Pons (tissue), 1 donor: ENCODE data around the gene B3GNT3.
A peak's percentile ranks its signal among the peaks of the same experiment; 100 is the strongest.

Experiments
- DNase-seq: peaks from one replicate; pipeline ENCODE4 v3.0.0-alpha.2; 2016; ENCODE audit warnings: low spot score

B3GNT3 gene, protein sequence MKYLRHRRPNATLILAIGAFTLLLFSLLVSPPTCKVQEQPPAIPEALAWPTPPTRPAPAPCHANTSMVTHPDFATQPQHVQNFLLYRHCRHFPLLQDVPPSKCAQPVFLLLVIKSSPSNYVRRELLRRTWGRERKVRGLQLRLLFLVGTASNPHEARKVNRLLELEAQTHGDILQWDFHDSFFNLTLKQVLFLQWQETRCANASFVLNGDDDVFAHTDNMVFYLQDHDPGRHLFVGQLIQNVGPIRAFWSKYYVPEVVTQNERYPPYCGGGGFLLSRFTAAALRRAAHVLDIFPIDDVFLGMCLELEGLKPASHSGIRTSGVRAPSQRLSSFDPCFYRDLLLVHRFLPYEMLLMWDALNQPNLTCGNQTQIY

DNA sequence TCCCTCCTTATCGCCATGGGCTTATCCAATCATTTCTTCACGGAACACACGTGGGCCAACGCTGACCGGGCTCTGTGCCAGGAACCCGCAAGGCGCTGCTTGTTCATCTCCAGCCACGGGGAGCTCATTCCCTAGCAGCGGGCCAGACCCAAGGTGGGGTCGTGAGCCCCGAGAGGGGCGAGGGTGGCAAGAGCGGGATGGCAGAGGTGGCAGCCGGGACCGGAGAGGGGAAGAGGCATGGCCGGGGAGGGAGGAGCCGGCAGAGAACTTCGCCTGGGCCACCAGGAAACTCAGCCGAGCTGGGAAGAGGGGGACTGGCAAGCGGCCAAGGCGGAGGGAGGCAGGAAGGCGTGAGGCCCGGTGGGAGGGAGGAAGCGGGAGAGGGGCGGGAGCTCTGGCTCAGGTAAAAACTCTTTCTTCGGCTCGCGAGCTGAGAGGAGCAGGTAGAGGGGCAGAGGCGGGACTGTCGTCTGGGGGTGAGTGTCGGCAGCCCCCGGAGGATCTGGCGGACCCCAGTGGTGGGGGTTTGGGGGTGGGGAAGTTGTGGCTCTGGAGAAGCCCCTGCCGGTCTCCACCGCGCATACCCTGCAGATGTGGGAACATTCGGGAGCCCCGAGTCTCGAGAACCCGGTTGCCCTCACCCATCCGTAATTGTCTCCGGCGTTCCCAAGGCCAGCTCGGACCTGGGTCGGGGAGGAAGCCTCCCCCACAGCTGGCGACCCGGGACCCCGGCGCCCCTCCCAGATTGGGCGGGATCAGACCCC is at the start of gene B3GNT3:
Gene B3GNT3, plus strand, starts transcription at position 408 of the 764 bp plus-strand sequence. CDS start 12,670 bp downstream, outside the sequence.
- no peak for DNase-seq

DNA sequence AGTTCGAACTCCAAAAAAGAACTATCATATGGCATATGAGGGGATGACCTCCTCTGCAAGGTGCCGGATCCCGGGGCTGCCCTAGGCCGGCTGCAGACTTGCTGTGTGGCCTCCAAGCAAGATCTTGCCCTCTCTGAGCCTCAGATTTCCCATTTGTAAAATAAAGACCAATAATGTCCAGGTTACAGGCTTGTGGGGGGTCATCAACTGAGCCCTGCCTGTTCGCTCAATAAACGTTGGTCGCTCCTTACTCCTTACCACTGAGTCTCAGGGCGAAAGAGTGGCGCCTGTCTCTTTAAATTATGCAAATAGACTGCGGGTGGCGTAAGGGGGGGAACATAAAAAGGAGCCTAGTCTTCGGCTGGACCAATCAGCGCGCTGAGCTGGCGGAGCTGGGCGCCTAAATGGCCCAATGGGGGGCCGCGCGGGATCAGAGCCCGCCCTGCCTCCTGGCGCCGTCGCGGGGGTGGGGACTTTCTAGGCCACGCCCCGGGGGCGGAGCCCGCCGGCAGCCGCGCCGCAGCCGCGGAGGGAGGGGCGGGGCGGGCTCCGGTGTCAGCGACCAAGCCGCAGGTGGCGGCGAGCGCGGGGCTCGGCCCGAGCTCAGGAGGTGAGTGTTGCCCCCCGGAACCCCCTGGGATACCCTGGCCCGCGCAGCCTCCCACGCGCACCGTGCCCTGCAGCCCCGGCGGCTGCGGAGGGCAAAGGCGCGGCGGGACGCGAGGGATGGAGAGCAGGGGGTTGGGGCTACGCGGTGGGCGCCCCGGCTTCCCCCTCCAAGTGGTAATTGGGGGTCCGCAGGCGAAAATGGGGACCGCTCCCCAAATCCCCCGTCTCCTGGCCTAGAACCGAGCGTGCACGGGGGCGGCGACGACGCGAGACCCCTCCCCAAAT is 47.5 kb upstream of the B3GNT3 start:
- DNase-seq = peak; percentile 96

DNA sequence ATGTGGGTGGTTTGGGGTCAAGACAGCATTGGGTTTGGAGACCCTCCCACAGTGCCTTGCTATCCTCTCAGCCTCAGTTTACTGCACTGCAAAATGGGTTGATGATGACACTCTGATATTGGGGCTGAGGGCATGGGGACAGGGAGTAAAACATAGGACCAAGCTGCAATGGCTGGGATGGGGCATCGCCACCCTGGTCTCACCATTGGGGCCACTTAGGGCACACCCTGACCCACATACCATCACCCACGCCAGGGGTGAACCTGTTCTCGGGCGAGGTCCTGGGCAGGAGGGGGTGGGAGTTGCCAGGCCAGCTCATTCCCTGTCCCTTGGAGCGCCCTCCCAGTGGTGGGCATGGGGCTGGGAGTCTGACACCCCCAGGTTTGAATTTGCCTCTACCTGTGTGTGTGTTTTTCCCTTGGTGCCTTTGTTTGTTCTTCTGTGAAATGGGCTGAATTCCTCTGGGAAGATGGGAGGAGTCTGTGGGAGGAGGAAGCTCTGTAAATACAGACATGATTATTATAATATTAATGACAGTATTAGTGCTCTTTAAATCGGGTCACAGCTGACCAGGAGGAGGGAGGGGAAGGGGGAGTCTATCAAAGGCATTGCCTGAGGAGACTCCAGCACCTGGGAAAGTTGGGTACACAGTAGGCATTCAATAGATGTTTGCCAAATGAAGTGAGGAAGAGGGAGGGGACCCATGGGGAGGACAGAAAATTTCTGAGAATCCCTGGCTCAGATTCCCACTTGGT is 45.9 kb upstream of the B3GNT3 start:
- DNase-seq = no peak

DNA sequence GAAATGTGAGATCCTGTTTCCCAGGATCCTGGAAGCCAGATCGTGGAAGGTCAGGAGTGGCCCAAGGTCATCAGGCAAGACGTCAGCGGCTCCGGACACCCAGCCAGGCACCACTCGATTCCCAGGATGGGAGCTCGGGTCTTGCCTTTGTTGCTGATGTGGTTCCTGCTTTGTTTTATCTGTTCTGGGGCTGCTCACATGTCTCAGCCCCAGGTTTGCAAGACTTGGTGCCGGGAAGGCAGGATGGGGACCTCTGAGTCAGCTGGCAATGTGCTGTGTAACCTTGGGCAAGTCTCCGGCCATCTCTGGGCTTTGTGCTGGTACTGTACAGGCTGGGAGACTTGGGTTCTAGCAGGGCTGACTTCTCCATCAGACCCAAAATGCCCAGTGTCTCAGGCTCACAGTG is 45.0 kb upstream of the B3GNT3 start:
- DNase-seq = peak; percentile 52

DNA sequence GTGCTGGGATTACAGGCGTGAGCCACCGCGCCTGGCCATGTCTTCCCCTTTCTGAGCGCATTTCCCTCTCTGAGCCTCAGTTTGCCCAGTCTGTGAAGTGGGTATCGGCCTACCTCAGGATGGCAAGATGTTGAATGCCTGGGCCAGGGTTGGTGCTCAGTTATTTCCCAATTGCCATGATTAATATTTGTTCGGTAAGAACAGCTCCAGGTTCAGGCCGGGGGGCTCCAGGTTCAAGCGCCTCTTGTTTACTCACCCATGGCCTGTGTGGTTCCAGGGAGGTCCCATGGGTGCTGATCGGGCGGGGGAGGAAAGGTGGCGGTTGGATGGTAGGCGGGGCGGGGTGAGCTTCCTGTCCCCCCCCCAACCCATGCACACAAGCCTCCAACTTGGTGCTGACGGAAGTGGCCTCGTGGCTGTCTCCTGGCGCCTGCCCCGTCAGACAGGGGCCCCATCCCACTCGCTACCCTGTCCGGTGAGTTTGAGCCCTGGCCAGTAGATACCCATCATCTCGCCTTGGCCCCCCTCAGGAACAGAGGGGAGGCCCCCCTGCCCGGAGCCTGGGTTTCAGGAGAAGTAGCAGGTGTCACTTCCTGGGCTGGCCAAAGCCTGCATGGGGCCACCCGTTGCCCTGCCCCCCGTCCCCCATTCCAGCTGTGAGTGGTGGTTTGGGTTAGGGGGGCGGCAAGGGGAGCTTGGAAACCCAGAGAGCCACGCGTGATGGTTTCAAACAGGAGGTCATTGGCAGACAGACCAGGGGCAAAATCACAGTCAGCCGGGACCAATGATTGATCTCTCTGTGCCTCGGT is 43.6 kb upstream of the B3GNT3 start, which contains the start of gene FCHO1:
Gene FCHO1, plus strand, starts transcription at position 375 of the 809 bp plus-strand sequence. CDS start 3,688 bp downstream, outside the sequence.
- DNase-seq = peak; percentile 67

DNA sequence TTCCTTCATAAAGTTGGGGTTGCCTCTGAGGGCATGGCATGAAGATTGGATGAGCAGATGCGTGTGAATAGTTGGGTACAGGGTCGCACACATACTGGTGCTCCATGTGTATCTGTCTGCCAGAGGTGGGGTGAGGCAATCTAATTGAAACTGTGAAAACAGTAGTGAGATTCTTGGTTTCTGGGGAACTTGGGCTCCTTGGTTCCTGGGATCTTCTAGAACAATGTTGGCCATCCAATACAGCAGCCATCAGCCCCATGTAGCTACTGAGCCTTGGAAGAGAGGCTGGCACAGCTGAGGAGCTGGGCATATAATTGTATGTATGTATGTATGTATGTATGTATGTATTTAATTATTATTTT is 43.0 kb upstream of the B3GNT3 start:
- peak; percentile 75 for DNase-seq

DNA sequence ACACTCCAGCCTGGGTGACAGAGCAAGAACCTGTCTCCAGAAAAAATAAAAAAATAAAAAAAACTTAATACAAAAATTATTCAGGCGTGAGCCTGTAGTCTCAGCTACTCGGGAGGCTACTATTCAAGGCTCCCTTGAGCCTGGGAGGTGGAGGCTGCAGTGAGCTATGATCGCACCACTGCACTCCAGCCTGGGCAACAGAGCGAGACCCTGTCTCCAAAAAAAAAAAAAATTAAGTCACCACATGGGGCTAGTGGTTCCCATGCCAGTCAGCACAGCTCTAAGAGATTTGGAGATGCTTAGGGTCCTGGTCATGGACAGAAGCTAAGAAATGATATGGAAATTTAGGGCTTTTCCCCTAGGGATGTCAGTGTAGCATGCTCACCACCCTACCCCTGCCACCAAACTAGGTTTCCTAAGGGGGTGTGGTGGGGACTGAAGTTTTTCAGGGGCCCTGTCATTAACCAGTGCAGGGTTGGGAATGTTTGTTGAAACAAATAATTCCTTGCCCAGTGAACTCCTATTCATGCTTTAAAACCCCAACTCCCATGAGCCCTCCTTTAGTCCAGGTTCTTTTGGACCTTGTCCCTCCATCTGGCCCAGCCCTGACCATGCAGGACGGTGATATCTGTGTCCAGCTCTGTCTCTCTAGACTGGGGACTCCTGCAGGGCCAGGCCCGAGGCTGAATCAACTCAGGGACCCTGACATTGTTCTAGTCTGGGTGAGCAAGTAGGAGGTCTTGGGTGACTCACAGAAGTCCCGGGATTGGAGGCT is 41.9 kb upstream of the B3GNT3 start:
- no peak for DNase-seq

DNA sequence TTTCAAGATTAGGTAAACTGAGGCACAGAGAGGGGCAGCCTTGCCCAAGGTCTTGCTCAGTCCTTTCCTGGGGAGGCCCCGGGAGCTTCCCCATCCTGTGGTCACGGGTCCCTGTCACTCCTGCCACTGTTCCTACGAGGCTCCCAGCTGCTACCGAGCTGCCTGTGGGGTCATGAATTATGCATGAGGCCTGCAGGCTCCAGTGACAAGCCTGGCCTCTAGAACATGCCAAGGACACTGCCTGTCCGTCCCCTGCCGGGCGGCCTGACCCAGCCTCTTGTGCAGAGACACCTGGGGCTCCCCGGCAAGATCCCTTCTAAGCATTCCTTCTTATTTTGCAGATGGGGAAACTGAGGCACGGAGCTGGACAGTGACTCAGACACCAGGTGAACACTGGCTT is 41.0 kb upstream of the B3GNT3 start:
- peak; percentile 94 for DNase-seq

DNA sequence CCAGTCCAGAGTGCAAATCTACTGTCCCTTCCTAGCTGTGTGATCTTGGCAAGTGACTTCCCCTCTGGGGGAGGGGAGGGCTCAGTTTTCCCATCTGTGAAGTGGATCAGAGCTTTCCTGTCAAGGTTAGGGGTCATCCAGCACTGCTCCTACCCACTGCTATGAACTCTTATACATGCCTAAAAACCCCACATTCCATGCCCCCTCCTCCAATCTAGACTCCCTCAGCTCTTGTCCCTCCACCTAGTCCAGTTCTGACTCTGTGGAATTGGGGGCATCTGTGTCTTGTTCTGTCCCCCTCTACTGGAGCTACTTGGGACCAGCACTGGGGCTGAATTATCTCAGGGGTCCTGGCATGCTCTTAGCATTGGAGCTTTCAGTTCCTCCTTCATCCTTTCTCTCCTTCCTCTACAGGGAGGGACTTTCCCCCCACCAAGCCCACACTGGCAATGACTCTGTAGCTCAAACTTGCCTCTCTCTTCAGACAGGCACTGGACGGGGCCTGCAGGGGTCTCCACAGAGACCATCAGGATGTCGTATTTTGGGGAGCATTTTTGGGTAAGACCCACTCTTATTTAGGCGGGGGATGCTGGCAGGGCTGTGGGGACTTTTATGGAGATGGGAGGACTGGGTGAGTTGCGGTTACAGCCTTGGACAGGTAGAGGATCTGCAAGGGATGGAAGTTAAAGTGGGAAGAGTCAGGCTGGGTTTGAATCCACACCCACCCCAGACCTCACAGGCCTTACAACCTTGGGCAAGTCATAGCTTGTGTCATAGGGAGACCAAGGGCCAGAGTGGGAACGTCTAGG is 40.1 kb upstream of the B3GNT3 start:
- DNase-seq = peak; percentile 70

DNA sequence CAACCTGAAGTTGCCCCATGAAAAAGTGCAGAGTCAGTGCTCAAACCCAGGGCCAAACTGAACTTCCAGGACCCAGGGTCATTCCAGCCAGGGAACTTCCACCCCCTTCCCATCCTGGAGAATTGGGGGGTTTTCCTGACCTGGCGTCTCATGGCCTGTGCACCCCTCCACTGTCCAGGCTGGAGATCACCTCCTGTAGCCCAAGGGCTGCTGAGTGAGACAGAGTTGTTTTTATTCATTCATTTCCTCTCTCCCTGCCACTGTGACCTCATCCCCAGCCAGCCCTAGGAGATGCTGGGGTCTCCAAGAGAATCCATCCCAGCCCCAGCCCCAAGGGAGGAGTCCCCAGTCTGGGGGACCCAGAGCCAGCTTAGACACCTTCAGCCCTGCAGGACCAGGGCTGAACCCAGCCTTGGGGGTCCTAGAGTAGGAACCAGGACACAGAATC is 39.5 kb upstream of the B3GNT3 start:
- DNase-seq = peak; percentile 52

DNA sequence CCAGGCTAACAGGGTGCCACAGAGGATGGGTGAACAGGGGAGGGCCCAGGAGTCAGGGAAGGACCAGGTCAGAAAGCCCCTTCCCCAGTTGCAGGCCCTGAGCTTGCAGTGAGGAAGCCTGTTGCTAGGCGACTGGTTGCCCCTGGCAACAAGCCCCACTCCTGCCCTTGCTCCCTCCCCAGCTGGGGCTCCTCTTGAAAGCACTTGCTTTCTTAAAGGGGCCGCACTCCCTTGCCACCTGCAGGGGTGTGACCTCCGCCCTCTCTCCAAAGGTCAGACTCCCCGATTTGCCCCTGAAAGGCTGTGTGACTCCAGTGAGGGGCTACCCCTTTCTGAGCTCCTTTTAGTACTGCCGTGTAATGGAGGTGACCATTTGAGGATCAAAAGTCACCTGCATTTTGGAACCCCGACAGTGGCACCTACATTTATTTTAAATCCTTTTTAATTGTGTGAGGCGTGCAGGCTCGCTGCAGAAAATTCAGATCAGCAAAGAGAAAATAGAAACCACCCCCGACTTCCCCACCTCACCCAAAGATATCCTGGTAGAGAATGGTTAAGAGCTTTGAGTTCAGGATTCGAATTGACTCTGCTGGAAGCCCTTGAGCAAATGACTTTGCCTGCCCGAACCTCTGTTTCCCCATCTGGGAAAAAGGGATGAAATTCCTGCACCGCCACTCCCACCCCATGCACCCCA is 38.8 kb upstream of the B3GNT3 start:
- peak; percentile 93 for DNase-seq

DNA sequence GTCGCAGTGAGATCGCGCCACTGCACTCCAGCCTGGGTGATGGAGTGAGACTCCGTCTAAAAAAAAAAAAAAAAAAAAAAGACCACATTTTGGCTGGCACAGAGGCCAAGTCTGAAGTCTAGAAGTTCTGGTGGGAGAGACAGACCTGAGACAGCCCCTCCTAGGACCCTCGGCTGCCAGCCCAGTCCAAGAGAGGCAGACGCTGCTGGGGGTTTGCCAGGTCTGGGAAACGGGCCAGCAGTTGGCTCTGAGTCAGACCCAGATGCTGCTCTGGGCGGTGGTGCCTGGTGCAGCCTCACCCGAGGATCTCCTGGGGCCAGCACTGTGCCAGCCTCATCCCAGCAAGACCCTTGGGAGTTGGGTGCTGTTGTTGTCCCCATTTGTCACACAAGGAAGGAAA is 37.8 kb upstream of the B3GNT3 start:
- peak; percentile 95 for DNase-seq

DNA sequence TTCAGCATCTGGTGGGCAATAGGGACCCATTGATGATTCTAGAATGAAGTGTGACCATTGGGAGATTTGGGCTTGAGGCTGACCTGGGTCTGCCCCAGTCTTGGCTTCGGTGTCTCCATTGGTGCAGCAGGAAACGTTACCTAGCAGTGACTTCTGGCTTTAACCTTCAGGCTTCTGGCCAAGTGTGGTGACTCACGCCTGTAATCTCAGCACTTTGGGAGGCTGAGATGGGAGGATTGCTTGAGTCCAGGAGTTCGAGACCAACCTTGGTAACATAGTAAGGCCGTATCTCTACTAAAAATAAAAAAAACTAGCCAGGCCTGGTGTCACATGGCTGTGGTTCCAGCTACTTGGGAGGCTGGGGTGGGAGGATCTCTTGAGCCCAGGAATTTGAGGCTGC is 36.4 kb upstream of the B3GNT3 start:
- no peak for DNase-seq

DNA sequence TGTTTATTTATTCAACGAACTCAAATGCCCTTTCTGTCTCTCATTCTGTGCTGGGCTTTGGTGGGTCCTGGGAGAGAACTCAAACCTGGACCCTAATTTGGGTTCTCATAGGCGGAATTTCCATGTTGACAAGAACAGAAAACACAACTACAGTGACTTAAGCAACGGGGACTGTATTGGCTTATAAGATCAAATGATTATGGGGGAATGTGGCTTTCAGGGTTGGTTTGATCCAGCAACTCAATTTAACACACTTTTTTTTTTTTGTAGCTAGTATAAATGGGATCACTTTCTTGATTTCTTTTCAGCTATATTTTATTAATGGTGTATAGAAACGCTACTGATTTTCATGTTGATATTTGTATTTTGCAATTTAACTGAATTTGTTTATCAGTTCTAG is 33.8 kb upstream of the B3GNT3 start:
- no peak for DNase-seq

DNA sequence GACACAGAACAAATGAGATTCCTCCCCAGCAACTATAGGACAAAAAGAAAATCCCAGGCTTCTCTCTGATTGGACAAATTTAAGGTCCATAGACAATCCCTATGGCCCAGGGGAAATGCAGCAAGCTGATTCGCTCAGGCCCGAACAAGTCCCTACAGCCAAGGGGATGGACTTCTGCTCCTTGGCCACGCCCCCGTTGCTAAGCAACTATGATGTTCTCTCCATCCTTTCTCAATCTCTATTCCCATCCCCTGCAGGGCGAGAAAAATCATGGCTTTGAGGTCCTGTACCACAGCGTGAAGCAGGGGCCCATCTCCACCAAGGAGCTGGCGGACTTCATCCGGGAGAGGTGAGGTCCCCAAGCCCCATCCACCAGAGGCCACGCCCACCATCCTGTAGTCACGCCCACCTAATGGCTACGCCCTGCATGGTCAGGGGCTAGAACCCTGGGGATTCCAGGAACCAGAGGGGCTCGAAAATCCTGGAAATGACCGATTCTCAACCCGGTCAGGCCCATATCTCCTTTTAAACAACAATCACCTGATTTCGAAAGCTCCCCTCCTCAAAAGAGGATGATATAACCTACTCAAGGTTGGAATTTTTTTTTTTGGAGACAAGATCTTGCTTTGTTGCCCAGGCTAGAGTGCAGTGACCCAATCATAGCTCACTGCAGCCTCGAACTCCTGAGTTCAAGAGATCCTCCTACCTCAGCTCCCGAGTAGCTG is 32.3 kb upstream of the B3GNT3 start:
- DNase-seq = peak; percentile 70

DNA sequence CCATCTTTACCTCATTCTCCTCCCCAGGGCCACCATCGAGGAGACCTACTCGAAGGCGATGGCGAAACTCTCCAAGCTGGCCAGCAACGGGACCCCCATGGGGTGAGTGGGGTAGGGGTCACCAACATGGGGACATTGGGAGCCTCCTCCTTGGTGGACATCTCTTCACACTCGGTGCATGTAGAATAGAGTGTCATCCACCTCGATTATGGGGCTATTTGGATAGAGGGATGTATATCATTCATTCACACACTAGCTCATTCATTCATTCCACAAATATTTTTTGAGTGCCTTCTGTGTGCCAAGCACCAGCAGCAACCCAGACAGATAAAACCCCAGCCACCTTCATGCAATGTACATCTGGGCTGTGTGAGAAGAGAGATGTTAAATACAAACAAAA is 30.6 kb upstream of the B3GNT3 start:
- DNase-seq = no peak

DNA sequence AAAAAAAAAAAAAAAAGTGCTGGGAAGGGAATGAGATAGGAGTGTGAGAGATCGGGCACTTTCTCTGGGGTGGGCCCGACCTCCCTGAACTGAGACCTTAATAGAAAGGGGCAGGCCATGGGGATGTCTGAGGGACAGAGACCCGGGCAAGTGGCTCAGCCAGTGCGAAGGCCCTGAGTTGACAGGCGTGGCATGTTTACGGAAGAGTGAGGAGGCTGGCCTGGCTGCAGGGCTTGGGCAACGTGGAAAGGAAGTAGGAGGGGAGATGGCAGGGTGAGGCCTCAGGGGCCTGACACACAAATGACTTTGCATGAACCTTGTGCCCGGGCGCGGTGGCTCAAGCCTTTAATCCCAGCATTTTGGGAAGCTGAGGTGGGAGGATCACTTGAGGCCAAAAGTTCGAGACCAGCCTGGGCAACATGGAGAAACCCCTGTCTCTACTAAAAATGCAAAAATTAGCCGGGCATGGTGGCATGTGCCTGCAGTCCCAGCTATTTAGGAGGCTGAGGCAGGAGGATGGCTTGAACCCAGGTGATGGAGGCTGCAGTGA is 29.8 kb upstream of the B3GNT3 start:
- peak; percentile 62 for DNase-seq
